SKM-1 treated with dmso at 0.1 percent for 144 hours (cell line): ENCODE results near the gene SYN1.

ENCODE experiments used
- DNase-seq: peaks from one replicate; lab custom pipeline; 2025; ENCODE audit not compliant: unreplicated experiment; lab: John Stamatoyannopoulos, UW

Gene SYN1

DNA sequence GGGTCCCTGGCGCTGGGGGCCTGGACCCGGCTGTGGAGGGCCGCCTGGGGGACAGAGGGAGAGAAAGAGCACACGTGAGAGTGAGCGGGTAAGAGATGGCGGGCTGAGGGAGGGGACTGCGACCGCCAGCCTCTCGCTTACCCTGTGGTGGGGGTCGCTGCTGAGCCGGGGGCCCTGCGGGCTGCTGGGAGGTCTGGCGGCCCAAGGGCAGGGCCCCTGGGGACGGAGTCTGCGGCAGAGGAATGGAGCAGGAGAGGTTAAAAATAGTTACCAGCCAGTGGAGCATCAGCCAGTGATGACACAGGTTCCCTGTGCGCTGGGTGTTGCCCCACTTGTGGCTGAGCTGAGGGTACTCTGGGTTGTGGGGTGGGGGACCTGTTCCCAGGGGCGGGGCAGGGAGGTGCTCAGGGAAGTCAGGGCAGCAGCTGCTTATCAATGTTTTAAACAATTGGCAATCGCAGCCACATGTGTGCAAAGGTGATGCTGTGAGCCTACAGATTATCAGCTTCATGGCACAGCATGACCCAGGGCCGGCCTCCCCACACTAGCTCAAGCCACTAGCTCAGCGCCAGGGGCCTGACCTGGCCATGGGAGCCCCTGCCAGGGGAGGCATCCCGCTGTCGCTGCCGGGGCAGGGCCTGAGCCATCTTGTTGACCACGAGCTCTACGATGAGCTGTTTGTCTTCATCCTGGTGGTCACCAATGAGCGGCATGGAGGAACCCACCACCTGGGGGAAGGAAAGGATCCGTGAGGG lies 44.9 kb downstream of the SYN1 start:
- DNase-seq, result no peak

DNA sequence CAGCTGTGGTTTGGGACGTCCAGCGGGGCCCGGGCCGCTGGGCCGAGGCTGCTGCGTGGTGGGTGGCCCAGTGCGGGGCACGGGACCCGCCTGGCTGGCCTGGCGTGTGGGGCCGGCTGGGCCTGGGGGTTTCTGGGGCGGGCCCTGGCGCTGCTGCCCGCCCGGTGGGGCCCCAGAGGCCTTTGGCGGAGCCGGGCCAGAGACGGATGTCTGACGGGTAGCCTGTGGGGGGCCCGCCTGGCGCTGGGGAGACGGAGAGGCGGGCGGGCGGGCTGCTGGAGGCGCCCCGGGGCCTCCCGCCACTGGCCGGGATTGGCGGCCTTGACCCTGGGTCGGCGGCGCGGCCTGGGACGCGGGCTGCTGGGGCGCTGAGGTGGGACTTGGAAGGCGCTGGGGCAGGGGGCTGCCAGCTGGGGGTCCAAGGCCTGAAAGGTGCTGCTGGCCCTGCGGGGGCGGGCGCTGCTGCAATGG lies 45.5 kb downstream of the SYN1 start:
- no peak for DNase-seq

DNA sequence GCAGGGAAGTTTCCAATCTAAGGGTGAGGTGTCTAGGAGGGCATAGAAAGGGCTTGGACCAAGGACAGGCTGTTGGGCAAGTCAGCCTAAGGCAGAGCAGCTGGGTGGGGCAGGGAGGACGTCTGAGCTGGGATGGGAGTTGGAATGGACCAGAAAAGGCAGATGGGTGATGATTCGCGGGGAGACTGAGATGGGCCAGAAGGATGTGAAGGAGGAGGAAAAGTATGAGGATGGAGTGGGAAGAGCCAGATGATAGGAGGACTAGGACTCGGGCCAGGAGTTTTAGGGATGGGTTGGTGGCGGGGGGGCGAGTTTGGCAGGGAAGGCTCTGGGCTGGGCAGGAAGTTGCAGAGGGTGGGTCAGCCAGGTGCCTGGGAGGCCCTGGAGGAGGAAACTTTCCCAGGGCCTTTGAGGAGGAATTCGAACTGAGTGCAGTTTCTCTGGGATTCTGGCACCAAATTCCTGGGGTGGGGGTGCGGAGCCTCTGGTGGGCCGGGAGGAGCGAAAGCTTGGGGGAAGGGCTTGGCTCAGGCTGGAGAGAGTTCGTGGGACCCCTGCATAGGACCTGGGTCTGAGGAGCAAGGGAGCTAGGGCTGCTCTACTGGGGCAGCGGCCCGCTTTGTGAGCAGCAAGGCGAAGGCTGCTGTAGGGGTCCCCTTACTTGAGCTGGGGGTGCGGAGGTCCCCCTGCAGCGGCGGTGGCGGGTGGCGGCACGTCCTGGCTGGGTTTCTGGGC lies 46.1 kb downstream of the SYN1 start:
- DNase-seq, result no peak

- DNase-seq, result no peak
These were observed 46.8 kb downstream of the SYN1 start for GRCh38 chrX:47572773-47573340.

- no peak for DNase-seq
These were observed 47.8 kb downstream of the SYN1 start for GRCh38 chrX:47571896-47572295.

- no peak for DNase-seq
These were observed 48.4 kb downstream of the SYN1 start for GRCh38 chrX:47571215-47571614.

GRCh38 chrX:47570794-47571193 lies 48.9 kb downstream of the SYN1 start:
- DNase-seq, result no peak

GRCh38 chrX:47568656-47569295 lies 50.9 kb downstream of the SYN1 start:
- no peak for DNase-seq

GRCh38 chrX:47566841-47567240 lies 52.8 kb downstream of the SYN1 start:
- no peak for DNase-seq

DNA sequence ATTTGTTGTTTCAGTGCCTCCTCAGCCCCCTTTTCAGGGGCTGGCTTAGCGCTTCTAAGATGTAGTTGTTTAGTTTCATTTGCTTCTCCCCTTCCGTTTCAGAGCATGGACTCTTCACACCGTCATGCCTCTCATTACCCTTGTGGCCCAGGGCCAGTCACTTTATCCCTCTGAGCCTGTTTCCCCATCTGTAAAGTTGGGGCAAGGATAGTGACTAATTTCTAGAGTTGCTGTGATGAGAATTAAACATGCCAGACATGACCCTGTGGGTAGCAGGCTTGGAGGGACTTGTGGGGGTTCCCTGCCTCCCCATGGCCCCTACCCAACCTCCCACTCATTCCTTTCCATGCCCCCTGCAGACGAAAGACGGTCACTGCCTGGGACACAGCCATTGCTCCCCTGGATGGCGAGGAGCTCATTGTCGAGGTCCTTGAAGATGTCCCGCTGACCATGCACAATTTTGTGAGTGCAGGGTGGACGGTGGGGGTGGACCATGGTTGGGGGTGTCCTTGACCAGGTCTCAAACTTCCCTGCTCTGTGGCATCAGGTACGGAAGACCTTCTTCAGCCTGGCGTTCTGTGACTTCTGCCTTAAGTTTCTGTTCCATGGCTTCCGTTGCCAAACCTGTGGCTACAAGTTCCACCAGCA lies 55.1 kb downstream of the SYN1 start:
- DNase-seq, result no peak

DNA sequence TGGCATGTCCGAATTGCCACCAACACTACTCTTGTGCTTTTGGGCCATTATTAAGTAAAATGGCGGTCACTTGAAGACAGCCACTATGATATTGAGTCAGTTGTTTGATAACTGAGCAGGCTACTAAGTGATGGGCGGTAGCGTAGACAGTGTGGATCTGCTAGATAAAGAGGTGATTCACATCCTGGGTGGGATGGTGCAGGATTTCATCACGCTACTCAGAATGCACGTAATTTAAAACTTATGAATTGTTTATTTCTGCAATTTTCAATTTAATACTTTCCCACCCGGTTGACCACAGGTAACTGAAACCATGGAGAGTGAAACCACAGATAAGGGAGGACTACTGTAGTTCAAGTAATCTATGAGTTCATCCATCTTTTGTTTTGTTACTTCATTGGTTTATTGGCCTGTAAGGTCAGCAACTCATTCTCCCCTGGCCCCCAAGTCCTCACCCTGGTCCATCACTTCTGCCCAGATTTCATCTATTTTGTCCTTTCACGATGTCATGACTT lies 55.8 kb downstream of the SYN1 start:
- DNase-seq, result no peak

GRCh38 chrX:47562615-47563243 lies 56.9 kb downstream of the SYN1 start:
- DNase-seq, result peak; percentile 41

GRCh38 chrX:47561659-47562151 lies 58.0 kb downstream of the SYN1 start:
- DNase-seq, result no peak

DNA sequence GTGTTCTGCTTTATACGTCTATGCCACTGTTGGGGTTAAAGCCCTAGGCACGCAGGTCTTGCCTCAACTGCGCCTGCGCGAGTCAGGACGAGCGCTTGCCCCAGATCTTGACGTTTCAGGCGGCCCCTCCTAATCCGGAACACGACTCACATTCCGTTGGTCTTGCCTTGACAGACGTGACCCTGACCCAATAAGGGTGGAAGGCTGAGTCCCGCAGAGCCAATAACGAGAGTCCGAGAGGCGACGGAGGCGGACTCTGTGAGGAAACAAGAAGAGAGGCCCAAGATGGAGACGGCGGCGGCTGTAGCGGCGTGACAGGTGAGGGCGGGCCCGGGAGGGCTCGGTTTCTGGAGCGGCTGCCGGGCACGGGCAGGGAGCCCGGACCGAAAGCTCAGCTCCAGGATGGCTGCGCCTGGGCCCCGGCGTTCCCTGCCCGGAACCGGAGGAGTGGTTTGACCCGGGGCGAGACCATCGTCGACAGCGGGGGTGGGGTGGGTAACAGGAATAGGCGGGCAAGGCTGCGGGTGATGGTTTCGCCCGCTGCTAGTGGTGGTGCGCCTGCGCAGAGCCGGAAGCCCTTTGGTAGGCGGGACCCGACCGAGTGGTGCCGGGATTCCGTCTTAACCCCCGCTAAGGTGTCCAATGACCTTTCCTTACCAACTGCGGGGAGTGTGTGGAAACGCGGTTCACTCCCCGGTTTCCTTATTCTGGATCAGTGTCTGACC lies 58.6 kb downstream of the SYN1 start, which contains the start of gene ARAF:
TSS of gene ARAF (plus strand) at position 272 of the 725 bp plus-strand sequence. CDS start 1,763 bp downstream, outside the sequence.
- peak; percentile 88 for DNase-seq

- DNase-seq, result no peak
These were observed 59.3 kb downstream of the SYN1 start for GRCh38 chrX:47560179-47560933.

- DNase-seq, result no peak
These were observed 61.2 kb downstream of the SYN1 start for GRCh38 chrX:47558436-47558835.

- DNase-seq, result no peak
These were observed 63.5 kb downstream of the SYN1 start for GRCh38 chrX:47556045-47556623.

DNA sequence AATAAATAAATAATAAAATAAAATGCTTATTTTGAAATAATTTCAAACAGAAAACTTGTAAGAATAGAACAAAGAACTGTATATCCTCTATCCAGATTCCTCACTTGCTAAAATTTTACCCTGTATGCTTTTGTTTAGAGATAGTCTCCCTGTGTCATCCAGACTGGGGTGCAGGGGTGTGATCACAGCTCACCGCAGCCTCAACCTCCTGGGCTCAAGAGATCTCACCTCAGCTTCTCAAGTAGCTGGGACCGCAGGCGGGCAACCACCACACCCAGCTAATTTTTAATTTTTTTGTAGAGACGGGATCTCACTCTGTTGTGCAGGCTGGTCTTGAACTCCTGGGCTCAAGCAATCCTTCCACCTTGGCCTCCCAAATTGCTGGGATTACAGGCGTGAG lies 76.2 kb downstream of the SYN1 start:
- no peak for DNase-seq
